Measurements from ENCODE around the gene TFG. TPM values are rescaled to one million over a fixed set of nuclear protein-coding genes. Genes with fewer than 3 reads are reported as not detected.

The TFG gene
- total and polyA plus RNA-seq, 10 of the 15 experiments (the other 5 are each of a cell fraction or from before 2014, with no cell fraction given): 29.3 to 126 (median 57.6) TPM

DNA sequence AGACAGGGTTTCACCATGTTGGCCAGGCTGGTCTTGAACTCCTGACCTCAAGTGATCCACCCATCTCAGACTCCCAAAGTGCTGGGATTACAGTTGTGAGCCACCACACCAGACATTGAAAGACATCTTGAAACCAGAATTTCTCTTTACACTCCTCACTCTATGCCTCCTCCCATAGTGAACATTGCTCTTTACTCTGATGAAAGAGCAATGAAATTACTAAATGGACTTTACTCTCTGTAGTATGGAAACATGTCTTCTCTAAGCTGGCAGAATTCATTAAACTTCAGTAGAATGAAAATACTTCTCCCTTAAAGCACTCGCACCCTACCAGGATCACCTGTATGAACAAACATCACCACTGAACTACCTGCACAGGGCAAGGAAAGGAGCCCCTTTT lies 27.8 kb upstream of the TFG start:
- Histone ChIP-seq H3K36me3 (ENCODE audit: control insufficient read depth in 2 of 2, insufficient read depth in 2 of 2, low read length in 1 of 2) (no peaks in the 10 kb centered on the region), H3K9ac (ENCODE audit: control insufficient read depth, insufficient read depth, low read length) (no peak overlapping the region), H2AFZ (ENCODE audit: control insufficient read depth, low read depth, low read length) (no peak overlapping the region), H3K79me2 (ENCODE audit: control insufficient read depth, insufficient read depth, low read length) (no peaks in the 10 kb centered on the region), H3K4me1 (ENCODE audit: control insufficient read depth, insufficient read depth, low read length) (no peaks in the 10 kb centered on the region), H3K4me2 (ENCODE audit: control insufficient read depth, insufficient read depth) (no peak overlapping the region), H4K20me1 (ENCODE audit: control insufficient read depth, insufficient read depth) (no peaks in the 10 kb centered on the region; the same call in 1 of the 2 replicates), H3K27ac (ENCODE audit: control insufficient read depth, insufficient read depth) (no peak overlapping the region), H3K4me3 (no peak overlapping the region), H3K27me3 (replicated peaks in 1 of 2; ENCODE audit: control insufficient read depth in 2 of 2, insufficient read depth in 2 of 2, low read length in 1 of 2) (no peaks in the 10 kb centered on the region), H3K9me3 (replicated peaks; ENCODE audit: control insufficient read depth, insufficient read depth, low read length) (no peaks in the 10 kb centered on the region; the same call in 2 of the 3 replicates)
- TF ChIP-seq ZNF207 (IDR thresholded peaks at IDR 0.05; ENCODE audit: borderline replicate concordance) (no peak), ZNF384 (IDR thresholded peaks at IDR 0.05; ENCODE audit: borderline replicate concordance, low read depth, low read length) (no peak), KLF5 (IDR thresholded peaks at IDR 0.05; ENCODE audit: partially characterized antibody) (no peak), RB1 (IDR thresholded peaks at IDR 0.05; ENCODE audit: borderline replicate concordance) (no peak), SIX5 (IDR thresholded peaks at IDR 0.05; ENCODE audit: low read depth, low read length, severe bottlenecking) (no peak), SIN3A (IDR thresholded peaks at IDR 0.05; ENCODE audit: low read depth, low read length) (no peak), ZNF217 (IDR thresholded peaks at IDR 0.05) (no peak), CHD2 (IDR thresholded peaks at IDR 0.05; ENCODE audit: borderline replicate concordance, low read depth, low read length) (no peak), YBX1 (IDR thresholded peaks at IDR 0.05) (no peak), TBL1XR1 (IDR thresholded peaks at IDR 0.05; ENCODE audit: low read depth, low read length) (no peak), CREM (IDR thresholded peaks at IDR 0.05; ENCODE audit: low read depth) (no peak)
- TF ChIP-seq, protein P1, sequence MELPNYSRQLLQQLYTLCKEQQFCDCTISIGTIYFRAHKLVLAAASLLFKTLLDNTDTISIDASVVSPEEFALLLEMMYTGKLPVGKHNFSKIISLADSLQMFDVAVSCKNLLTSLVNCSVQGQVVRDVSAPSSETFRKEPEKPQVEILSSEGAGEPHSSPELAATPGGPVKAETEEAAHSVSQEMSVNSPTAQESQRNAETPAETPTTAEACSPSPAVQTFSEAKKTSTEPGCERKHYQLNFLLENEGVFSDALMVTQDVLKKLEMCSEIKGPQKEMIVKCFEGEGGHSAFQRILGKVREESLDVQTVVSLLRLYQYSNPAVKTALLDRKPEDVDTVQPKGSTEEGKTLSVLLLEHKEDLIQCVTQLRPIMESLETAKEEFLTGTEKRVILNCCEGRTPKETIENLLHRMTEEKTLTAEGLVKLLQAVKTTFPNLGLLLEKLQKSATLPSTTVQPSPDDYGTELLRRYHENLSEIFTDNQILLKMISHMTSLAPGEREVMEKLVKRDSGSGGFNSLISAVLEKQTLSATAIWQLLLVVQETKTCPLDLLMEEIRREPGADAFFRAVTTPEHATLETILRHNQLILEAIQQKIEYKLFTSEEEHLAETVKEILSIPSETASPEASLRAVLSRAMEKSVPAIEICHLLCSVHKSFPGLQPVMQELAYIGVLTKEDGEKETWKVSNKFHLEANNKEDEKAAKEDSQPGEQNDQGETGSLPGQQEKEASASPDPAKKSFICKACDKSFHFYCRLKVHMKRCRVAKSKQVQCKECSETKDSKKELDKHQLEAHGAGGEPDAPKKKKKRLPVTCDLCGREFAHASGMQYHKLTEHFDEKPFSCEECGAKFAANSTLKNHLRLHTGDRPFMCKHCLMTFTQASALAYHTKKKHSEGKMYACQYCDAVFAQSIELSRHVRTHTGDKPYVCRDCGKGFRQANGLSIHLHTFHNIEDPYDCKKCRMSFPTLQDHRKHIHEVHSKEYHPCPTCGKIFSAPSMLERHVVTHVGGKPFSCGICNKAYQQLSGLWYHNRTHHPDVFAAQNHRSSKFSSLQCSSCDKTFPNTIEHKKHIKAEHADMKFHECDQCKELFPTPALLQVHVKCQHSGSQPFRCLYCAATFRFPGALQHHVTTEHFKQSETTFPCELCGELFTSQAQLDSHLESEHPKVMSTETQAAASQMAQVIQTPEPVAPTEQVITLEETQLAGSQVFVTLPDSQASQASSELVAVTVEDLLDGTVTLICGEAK (IDR thresholded peaks at IDR 0.05; ENCODE audit: borderline replicate concordance): no peak
- TF ChIP-seq, protein P2, sequence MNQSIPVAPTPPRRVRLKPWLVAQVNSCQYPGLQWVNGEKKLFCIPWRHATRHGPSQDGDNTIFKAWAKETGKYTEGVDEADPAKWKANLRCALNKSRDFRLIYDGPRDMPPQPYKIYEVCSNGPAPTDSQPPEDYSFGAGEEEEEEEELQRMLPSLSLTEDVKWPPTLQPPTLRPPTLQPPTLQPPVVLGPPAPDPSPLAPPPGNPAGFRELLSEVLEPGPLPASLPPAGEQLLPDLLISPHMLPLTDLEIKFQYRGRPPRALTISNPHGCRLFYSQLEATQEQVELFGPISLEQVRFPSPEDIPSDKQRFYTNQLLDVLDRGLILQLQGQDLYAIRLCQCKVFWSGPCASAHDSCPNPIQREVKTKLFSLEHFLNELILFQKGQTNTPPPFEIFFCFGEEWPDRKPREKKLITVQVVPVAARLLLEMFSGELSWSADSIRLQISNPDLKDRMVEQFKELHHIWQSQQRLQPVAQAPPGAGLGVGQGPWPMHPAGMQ (IDR thresholded peaks at IDR 0.05; ENCODE audit: borderline replicate concordance): no peak
- TF ChIP-seq, protein P3, sequence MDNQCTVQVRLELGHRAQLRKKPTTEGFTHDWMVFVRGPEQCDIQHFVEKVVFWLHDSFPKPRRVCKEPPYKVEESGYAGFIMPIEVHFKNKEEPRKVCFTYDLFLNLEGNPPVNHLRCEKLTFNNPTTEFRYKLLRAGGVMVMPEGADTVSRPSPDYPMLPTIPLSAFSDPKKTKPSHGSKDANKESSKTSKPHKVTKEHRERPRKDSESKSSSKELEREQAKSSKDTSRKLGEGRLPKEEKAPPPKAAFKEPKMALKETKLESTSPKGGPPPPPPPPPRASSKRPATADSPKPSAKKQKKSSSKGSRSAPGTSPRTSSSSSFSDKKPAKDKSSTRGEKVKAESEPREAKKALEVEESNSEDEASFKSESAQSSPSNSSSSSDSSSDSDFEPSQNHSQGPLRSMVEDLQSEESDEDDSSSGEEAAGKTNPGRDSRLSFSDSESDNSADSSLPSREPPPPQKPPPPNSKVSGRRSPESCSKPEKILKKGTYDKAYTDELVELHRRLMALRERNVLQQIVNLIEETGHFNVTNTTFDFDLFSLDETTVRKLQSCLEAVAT (IDR thresholded peaks at IDR 0.05): no peak
- TF ChIP-seq, protein P4, sequence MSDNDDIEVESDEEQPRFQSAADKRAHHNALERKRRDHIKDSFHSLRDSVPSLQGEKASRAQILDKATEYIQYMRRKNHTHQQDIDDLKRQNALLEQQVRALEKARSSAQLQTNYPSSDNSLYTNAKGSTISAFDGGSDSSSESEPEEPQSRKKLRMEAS (IDR thresholded peaks at IDR 0.05; ENCODE audit: low read depth, low read length): no peak
- ChIA-PET POLR2A (no interaction called here), RAD21 (ENCODE audit: unreplicated experiment) (no interaction called here), SMC1A (ENCODE audit: uncharacterized antibody, unreplicated experiment) (no interaction called here), CTCF (no interaction called here)
- FAIRE-seq: no peak
- no TSS peak for BruUV-seq (replicated peaks)
- intact Hi-C loops (cut with micrococcal nuclease; ENCODE audit: unreplicated experiment) (no loop called here), in situ Hi-C loops (cut with MboI) (no loop called here)
- ATAC-seq: no peak
- WGBS (ENCODE audit: insufficient coverage, insufficient replicate concordance, low lambda C conversion rate, missing lambda C conversion rate): 88% methylated on average over 1 of the region's 1 CpG
- no peak for DNase-seq (ENCODE audit: low read depth, low spot score)
